OCI-LY7 (cell line): ENCODE data around the gene DDIAS. TPM values are rescaled to one million over a fixed set of nuclear protein-coding genes. Genes with fewer than 3 reads are reported as not detected.
A peak's percentile ranks its signal among the peaks of the same experiment; 100 is the strongest.

Experiments used
- BruUV-seq: library from RNA; stranded (reverse); fragments of 400-500 nt; replicated peaks from 2 replicates; lab custom pipeline; 2021; lab: Mats Ljungman, UMichigan
- CTCF ChIA-PET: fragments of 300-600 bp; sonication (Branson Sonifier 250); formaldehyde crosslinking; loops from one replicate; lab custom pipeline; 2022; ENCODE audit warnings: antibody characterized with exemption; ENCODE audit not compliant: unreplicated experiment; lab: Charles Lee
- POLR2A ChIA-PET: fragments of 300-600 bp; sonication (Branson Sonifier 250); formaldehyde crosslinking; loops from one replicate; lab custom pipeline; 2022; ENCODE audit warnings: antibody characterized with exemption; lab: Charles Lee
- DNase-seq: peaks from one replicate; pipeline ENCODE4 v3.0.0-alpha.2; 2015; ENCODE audit warnings: low spot score
- H2AFZ ChIP-seq: fragments of 200-600 bp; sonication (generic), shearing (Covaris generic); 2 replicates; pipeline ENCODE4 v1.6.1; 2014; ENCODE audit warnings: mild to moderate bottlenecking, antibody characterized with exemption, low read length, moderate library complexity
- H3K27ac ChIP-seq: fragments of 200-600 bp; sonication (generic); 2 replicates; pipeline ENCODE4 v1.5.1; 2014; ENCODE audit warnings: mixed run types, low read depth, mild to moderate bottlenecking, moderate library complexity, low read length, inconsistent platforms; ENCODE audit not compliant: poor library complexity, severe bottlenecking
- H3K36me3 ChIP-seq: fragments of 200-600 bp; sonication (generic); 2 replicates; pipeline ENCODE4 v1.6.1; 2014; ENCODE audit warnings: mild to moderate bottlenecking, antibody characterized with exemption, low read length, moderate library complexity, mixed read lengths; ENCODE audit not compliant: insufficient read depth
- H3K4me1 ChIP-seq: fragments of 200-600 bp; sonication (generic); 2 replicates; pipeline ENCODE4 v1.5.1; 2014; ENCODE audit warnings: mild to moderate bottlenecking, low read length; ENCODE audit not compliant: insufficient read depth, poor library complexity, severe bottlenecking
- H3K4me2 ChIP-seq: fragments of 200-600 bp; sonication (generic); 2 replicates; pipeline ENCODE4 v1.6.1; 2014; ENCODE audit warnings: mild to moderate bottlenecking, low read length
- H3K4me3 ChIP-seq: fragments of 200-600 bp; sonication (generic); 2 replicates; pipeline ENCODE4 v1.5.1; 2014; ENCODE audit warnings: mild to moderate bottlenecking, low read depth, low read length; ENCODE audit not compliant: poor library complexity, severe bottlenecking
- H3K79me2 ChIP-seq: fragments of 200-600 bp; sonication (generic); 2 replicates; pipeline ENCODE4 v1.6.1; 2016; ENCODE audit warnings: low read depth, mild to moderate bottlenecking, low read length, moderate library complexity, mixed read lengths; ENCODE audit not compliant: insufficient read depth
- H3K9me2 ChIP-seq: fragments of 200-600 bp; sonication (generic); 2 replicates; pipeline ENCODE4 v1.6.1; 2016; ENCODE audit warnings: mild to moderate bottlenecking, low read length, mixed read lengths; ENCODE audit not compliant: insufficient read depth
- H3K9me3 ChIP-seq: fragments of 200-600 bp; sonication (generic); 2 replicates; pipeline ENCODE4 v1.6.1; 2014; ENCODE audit warnings: mild to moderate bottlenecking, mixed run types, low read length, mixed read lengths
- H4K20me1 ChIP-seq: fragments of 200-600 bp; sonication (generic); 2 replicates; pipeline ENCODE4 v1.6.1; 2014; ENCODE audit warnings: mild to moderate bottlenecking, antibody characterized with exemption, low read length, moderate library complexity, mixed read lengths; ENCODE audit not compliant: insufficient read depth
- CTCF ChIP-seq: fragments of 200-600 bp; sonication (generic); conservative IDR thresholded peaks from 2 replicates; pipeline ENCODE4 v1.5.1; 2014; ENCODE audit warnings: mild to moderate bottlenecking, antibody characterized with exemption, low read length, moderate library complexity, mixed read lengths
- EZH2phosphoT487 ChIP-seq: fragments of 200-600 bp; sonication (generic); IDR thresholded peaks from 2 replicates; pipeline ENCODE4 v1.6.1; 2018; ENCODE audit warnings: low read depth, borderline replicate concordance, mild to moderate bottlenecking, mixed run types, antibody characterized with exemption, low read length, moderate library complexity, mixed read lengths
- intact Hi-C: fragments of 100-400 bp; cut with micrococcal nuclease; formaldehyde crosslinking; loops from one replicate; pipeline ENCODE4 v1.10.0; 2022; ENCODE audit not compliant: unreplicated experiment
- total RNA-seq, 2 experiments: library from RNA; depleted of rRNA in 1 of 2; stranded (reverse); fragments of >200 nt in 1 of 2; shearing (Covaris generic) in 1 of 2; gene quantifications; 2 replicates each; pipeline ENCODE4 v1.2.3, GENCODE V29; 2014 to 2022

Gene DDIAS
- total RNA-seq, 2 experiments from 2014 or later: 16.7 to 23.1 TPM

- Histone ChIP-seq H3K4me1 (peaks cover 70% of the 10 kb centered on the region), H4K20me1 (no peaks in the 10 kb centered on the region), H3K9me2 (no peaks in the 10 kb centered on the region), H2AFZ (no peak overlapping the region; the same call in 1 of the 2 replicates), H3K4me2 (peak overlapping the region; percentile 63), H3K79me2 (peaks cover 36% of the 10 kb centered on the region; the same call in 1 of the 2 replicates), H3K4me3 (no peak overlapping the region), H3K27ac (peak overlapping the region; percentile 91), H3K36me3 (peaks cover 85% of the 10 kb centered on the region), H3K9me3 (peaks cover 10% of the 10 kb centered on the region; the same call in 1 of the 2 replicates)
- ChIA-PET CTCF (interaction anchor here (1.5 kb wide), 1 partner anchor 25 kb away, joined by 3 read pairs; no protein-coding TSS in a partner anchor), POLR2A (interaction anchor here (0.7 to 6.6 kb wide), 21 partner anchors 9 to 639 kb away, joined by 3 to 81 read pairs (median 8); partner anchors contain the start of gene PCF11)
- no peak for DNase-seq
- TF ChIP-seq CTCF (no peak), EZH2phosphoT487 (no peak)
- no TSS peak for BruUV-seq
- intact Hi-C loops: no loop called here
Measured at GRCh38 chr11:82929121-82929520, 27.6 kb downstream of the DDIAS start.

GRCh38 chr11:82930229-82930628 lies 28.7 kb downstream of the DDIAS start:
- no peaks in the 10 kb centered on the region for H3K9me2 ChIP-seq
- DNase-seq: peak; percentile 75
- no peaks in the 10 kb centered on the region for H4K20me1 ChIP-seq
- H2AFZ ChIP-seq: peak overlapping the region; percentile 9; the same call in 1 of the 2 replicates
- H3K79me2 ChIP-seq: peaks cover 27% of the 10 kb centered on the region; the same call in 1 of the 2 replicates
- CTCF ChIA-PET: interaction anchor here (0.9 to 1.5 kb wide), 2 partner anchors 26 to 29 kb away, joined by 3 read pairs; partner anchors contain the start of gene DDIAS
- POLR2A ChIA-PET: interaction anchor here (0.6 to 6.6 kb wide), 33 partner anchors 9 to 251 kb away, joined by 3 to 81 read pairs (median 6); partner anchors contain the start of genes DDIAS, PCF11, PRCP and RAB30
- TF ChIP-seq CTCF: no peak
- TF ChIP-seq EZH2phosphoT487: no peak
- peak overlapping the region; percentile 91 for H3K27ac ChIP-seq
- H3K9me3 ChIP-seq: peaks cover 10% of the 10 kb centered on the region; the same call in 1 of the 2 replicates
- peak overlapping the region; percentile 63 for H3K4me2 ChIP-seq
- H3K4me3 ChIP-seq: peak overlapping the region; percentile 26
- BruUV-seq: TSS peak; percentile 93
- H3K4me1 ChIP-seq: peaks cover 60% of the 10 kb centered on the region
- H3K36me3 ChIP-seq: peaks cover 86% of the 10 kb centered on the region
- intact Hi-C loops: loop anchor here (2.0 kb wide), 1 partner anchor 133 kb away; no protein-coding TSS in a partner anchor
